Amniotic epithelial cell (primary cell): ENCODE results near the gene FUBP1.
"Not testable (repeated sequence)": the region's sequence is repeated elsewhere in the genome, so short reads cannot be mapped to it uniquely, and the experiment has no call there.

Experiments
- DNase-seq: peaks from one replicate; pipeline ENCODE4 v3.0.0-alpha.2; 2010; ENCODE audit warnings: low read depth

FUBP1 gene

GRCh38 chr1:77986810-77987209 lies 7.9 kb upstream of the FUBP1 start:
- DNase-seq = no peak

GRCh38 chr1:77984629-77985028 lies 5.8 kb upstream of the FUBP1 start:
- DNase-seq = no peak

DNA sequence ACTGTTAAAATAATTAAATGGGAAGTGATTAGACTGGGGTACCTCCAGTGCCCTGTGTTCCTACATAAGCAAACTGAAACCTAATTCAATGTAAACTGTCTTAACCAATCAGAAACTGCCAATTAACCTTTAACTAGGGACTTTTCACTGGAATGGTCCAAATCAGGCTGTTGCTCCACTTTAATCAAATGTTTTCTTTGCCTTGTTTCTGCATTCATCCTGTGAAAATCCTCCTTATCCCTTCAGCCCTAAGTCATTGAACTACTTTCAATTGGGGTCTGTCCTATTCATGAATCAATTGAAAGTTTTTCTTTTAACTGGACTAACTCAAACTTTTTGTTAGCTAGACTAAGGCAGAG lies 5.1 kb upstream of the FUBP1 start:
- no peak for DNase-seq

DNA sequence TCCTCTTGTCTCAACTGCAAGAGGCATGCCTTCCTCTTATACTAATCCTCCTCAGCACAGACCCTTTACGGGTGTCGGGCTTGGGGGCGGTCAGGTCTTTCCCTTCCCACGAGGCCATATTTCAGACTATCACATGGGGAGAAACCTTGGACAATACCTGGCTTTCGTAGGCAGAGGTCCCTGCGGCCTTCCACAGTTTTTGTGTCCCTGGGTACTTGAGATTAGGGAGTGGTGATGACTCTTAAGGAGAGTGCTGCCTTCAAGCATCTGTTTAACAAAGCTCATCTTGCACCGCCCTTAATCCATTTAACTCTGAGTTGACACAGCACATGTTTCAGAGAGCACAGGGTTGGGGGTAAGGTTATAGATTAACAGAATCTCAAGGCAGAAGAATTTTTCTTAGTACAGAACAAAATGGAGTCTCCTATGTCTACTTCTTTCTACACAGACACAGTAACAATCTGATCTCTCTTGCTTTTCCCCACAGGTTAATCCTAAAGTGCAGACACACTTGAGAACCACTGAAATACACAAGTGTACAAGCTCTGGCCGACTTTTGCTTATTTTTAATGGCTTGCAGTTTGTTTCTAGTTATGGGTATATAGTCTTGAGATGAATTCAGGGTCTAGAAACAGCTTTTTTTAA lies 4.6 kb upstream of the FUBP1 start:
- not testable (repeated sequence) for DNase-seq

GRCh38 chr1:77978293-77978968 lies 441 bp downstream of the FUBP1 start:
- peak; percentile 96 for DNase-seq

GRCh38 chr1:77977989-77978292 lies 931 bp downstream of the FUBP1 start:
- DNase-seq = no peak

DNA sequence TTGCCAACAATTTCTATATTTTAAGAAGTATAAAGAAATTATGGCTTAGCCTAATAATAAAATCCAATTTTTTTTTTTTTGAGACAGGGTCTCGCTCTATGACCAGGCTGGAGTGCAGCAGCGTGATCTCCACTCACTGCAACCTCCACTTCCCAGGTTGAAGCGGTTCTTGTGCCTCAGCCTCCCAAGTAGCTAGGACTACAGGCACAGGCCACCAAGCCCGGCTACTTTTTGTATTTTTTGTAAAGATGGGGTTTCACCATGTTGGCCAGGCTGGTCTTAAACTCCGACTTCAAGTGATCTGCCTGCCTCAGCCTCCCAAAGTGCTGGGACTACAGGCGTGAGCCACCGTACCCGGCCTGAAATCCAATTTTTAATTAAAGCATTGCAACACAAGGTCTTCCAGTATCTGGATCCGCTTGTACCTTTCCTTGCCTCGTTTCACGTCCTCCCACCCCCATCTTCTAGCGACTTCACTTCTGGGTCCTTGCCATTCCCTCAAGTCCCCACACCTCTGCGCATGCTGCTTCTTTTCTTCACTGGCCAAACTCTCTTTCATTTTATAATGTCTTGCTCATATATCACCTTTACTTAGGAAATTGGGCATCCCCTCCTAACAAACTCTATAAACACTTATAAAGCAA lies 2.3 kb downstream of the FUBP1 start:
- DNase-seq = no peak

DNA sequence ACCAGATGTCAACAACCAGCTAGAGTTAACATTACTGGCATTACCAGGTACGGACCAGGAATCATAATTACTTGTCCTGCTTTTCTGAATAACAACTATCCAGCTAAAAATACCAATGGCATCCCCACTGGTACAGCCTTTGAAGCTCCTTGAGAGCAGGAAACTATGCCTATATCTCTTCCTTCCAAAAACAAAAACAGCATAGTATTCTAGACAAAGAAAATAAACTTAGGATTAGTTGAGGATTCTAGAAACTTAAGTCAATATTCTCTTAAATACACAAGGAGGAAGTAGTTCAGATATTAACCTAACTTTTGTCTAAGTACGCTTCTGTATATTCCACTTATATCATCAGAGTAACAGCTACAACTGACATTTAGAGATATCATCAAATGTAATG lies 3.0 kb downstream of the FUBP1 start:
- DNase-seq = no peak

- peak; percentile 45 for DNase-seq
Measured at GRCh38 chr1:77975386-77975785, 3.5 kb downstream of the FUBP1 start.

- no peak for DNase-seq
Measured at GRCh38 chr1:77972080-77972479, 6.8 kb downstream of the FUBP1 start.

DNA sequence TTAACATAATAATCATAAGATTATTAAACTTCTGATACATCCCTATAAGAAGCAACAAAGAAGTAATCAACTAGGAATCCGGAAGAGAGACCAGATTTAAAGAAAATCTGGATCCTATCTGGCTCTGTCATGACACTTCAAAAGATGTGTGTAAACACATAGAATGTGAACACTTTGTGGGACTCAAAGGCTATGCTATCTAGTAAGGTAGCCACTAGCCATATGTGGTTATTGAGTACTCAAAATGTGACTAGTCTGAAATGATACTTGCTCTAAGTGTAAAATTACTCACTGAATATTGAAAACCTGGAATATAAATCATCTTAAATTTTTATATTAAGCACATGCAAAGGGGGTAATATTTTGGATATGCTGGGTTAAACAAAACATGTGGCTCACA lies 8.7 kb downstream of the FUBP1 start:
- DNase-seq = peak; percentile 18

GRCh38 chr1:77966291-77966690 lies 12.6 kb downstream of the FUBP1 start:
- no peak for DNase-seq

DNA sequence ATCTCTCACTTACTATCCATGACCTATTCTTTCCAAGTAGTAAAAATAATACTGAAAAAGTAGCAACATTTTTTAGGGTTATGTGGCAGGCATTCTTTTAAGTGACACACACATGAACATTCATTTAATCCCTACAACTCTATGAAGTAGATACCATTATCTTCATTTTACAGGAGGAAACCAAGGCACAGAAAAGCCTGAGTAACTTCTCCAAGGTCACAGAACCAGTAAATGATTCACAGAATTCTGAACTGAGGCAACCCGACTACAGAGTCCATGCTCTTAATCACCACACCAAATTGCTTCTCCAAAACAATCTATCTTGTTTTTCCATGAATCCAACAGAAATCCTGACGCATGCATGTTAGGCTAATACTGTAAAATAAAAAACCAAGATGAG lies 17.5 kb downstream of the FUBP1 start:
- peak; percentile 78 for DNase-seq

DNA sequence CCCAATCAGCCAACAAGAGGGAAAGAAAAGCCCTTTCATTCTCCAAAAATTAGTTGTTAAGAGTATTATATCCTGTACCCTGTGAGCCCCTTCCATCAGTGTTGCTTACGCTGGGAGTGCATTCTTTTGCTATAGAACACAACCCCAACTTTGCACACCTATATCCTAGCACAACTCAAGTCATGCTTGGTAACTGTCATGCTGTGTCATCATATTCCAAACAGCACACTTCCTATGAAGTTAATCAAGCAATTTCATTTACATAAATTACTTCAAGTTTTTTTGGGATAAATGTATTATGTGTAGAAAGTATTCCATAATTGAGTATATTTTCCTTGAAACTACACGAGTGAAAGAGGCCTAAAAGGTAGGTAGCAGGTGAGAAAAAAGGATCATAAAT lies 20.0 kb downstream of the FUBP1 start:
- no peak for DNase-seq

DNA sequence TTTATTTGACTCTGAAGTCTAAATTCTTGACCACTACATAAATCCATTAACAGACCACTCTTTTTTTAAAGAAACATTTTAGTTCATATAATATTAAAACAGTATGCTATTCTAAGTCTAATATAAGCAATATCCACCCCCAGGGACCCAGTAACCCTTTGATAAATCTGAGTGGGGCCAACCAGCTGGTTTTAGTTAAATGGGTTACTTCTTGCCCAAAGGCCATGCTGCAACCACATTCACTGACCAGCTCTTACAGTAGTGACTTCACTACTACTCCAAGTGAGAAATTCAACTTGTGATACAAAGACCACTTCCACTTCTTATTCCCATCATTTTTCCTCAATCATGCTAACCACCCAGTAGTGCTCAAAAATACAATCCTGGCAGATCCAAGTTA lies 20.5 kb downstream of the FUBP1 start:
- DNase-seq = no peak

DNA sequence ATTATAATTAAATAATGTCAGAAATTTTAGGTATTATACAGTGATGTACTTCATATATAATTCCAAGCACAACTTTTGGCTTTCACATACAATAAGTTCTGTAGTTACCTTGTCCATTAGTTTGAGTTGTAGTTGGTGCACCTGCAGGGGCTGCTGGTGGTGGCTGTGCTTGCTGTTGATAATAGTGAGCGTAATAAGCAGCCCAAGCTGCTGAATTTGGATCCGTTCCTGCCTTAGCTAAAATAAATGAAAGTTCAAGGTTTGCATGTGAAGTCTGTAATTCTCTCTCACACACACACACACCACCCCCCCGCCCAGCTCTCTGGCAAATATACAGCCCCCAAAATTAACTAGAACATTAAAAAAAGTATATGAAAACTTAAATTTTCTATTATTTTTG lies 22.4 kb downstream of the FUBP1 start:
- DNase-seq = no peak

- DNase-seq = no peak
Measured at GRCh38 chr1:77955709-77956108, 23.2 kb downstream of the FUBP1 start.

- no peak for DNase-seq
Measured at GRCh38 chr1:77954521-77954920, 24.4 kb downstream of the FUBP1 start.

- no peak for DNase-seq
Measured at GRCh38 chr1:77953907-77954306, 25.0 kb downstream of the FUBP1 start.

GRCh38 chr1:77951328-77951727 lies 27.5 kb downstream of the FUBP1 start:
- DNase-seq = no peak

GRCh38 chr1:77950873-77951272 lies 28.0 kb downstream of the FUBP1 start:
- no peak for DNase-seq

DNA sequence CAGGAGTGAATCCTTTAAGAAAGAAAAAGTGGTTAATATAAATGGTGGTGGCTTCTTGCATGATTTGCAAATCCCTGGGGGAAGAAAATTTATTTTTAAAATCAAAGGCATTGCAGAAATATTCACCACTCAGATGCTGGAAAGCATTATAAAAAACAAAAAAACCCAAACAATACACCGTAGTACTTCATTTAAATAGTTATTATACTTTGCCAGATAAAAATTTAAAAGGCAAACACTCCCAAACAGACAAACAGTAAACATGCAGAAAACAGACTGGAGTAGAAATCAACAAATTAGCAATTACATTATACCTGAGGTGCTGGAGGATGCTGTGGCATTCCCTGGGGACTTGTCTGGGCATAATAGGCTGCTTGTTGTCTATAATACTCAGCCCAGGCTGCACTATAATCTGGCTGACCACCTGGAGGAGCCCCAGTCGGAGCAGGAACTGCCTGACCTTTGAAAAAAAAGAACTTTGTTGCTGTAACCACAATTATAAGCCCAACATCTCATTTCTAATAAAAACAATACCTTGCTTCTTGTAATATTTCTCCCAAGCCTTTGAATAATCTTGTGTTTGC lies 29.9 kb downstream of the FUBP1 start:
- DNase-seq = peak; percentile 41

GRCh38 chr1:77945345-77945744 lies 33.5 kb downstream of the FUBP1 start:
- DNase-seq = no peak
